A549 treated with GW870086 at 1 μM for 4 hours (cell line): ENCODE results near the gene GCKR. TPM values are rescaled to one million over a fixed set of nuclear protein-coding genes. Genes with fewer than 3 reads are reported as not detected.

Experiments
- total RNA-seq: library from RNA; stranded (reverse); fragments of 200-300 nt; extraction: Qiagen RNA extraction; gene quantifications from 5 replicates; pipeline ENCODE4 v1.2.3, GENCODE V29; 2022; ENCODE audit warnings: low read depth

GCKR gene
- total RNA-seq, result 0.08 to 0.80 TPM (median 0.43 TPM) in 4 of 5 replicates, not detected in the other

GRCh38 chr2:27496357-27497287 is at the start of gene GCKR:
TSS of gene GCKR (plus strand) at chr2:27496839. CDS start at chr2:27496905, 66 bp downstream.

GRCh38 chr2:27489498-27490397 is 6.9 kb upstream of the GCKR start, which contains the start of gene IFT172:
TSS of gene IFT172 (minus strand) at chr2:27489743. CDS start at chr2:27489653, 90 bp downstream.

GRCh38 chr2:27494944-27495554 is 1.6 kb upstream of the GCKR start, which contains the start of gene FNDC4:
TSS of gene FNDC4 (minus strand) at chr2:27495200. CDS start at chr2:27494679, 521 bp downstream.

Other genes starting within 250 kb of the GCKR start
- 3.0 to 4.1 TPM (median 3.5 TPM) in 5 replicates for gene SLC30A3, start 233.8 kb upstream of the GCKR start, total RNA-seq
- gene DNAJC5G, start 221.4 kb upstream of the GCKR start, total RNA-seq, result not detected in 5 replicates
- gene TRIM54, start 214.4 kb upstream of the GCKR start, total RNA-seq, result 0.67 to 1.1 TPM (median 0.72 TPM) in 5 replicates
- gene UCN, start 188.4 kb upstream of the GCKR start, total RNA-seq, result 1.0 to 2.5 TPM (median 1.2 TPM) in 5 replicates
- gene MPV17, start 173.7 kb upstream of the GCKR start, total RNA-seq, result 82.3 to 96.7 TPM (median 86.5 TPM) in 5 replicates
- gene GTF3C2, start 140.1 kb upstream of the GCKR start, total RNA-seq, result 56.5 to 64.6 TPM (median 61.4 TPM) in 5 replicates
- gene EIF2B4, start 126.5 kb upstream of the GCKR start, total RNA-seq, result 54.9 to 62.2 TPM (median 58.8 TPM) in 5 replicates
- 135 to 147 TPM (median 145 TPM) in 5 replicates for gene SNX17, start 126.2 kb upstream of the GCKR start, total RNA-seq
- 9.7 to 15.5 TPM (median 14.0 TPM) in 5 replicates for gene ZNF513, start 116.1 kb upstream of the GCKR start, total RNA-seq
- gene PPM1G, start 87.2 kb upstream of the GCKR start, total RNA-seq, result 152 to 163 TPM (median 161 TPM) in 5 replicates
- gene NRBP1, start 68.2 kb upstream of the GCKR start, total RNA-seq, result 118 to 138 TPM (median 130 TPM) in 5 replicates
- gene KRTCAP3, start 54.5 kb upstream of the GCKR start, total RNA-seq, result 0.39 to 0.90 TPM (median 0.85 TPM) in 5 replicates
- gene IFT172, start 7.1 kb upstream of the GCKR start, total RNA-seq, result 7.5 to 9.9 TPM (median 8.0 TPM) in 5 replicates
- gene FNDC4, start 1.6 kb upstream of the GCKR start, total RNA-seq, result 3.5 to 6.2 TPM (median 4.0 TPM) in 5 replicates
- 12.2 to 21.3 TPM (median 17.9 TPM) in 5 replicates for gene ZNF512, start 86.2 kb downstream of the GCKR start, total RNA-seq
- 2.5 to 4.7 TPM (median 4.2 TPM) in 5 replicates for gene CCDC121, start 132.2 kb downstream of the GCKR start, total RNA-seq
- 57.4 to 64.0 TPM (median 60.0 TPM) in 5 replicates for gene GPN1, start 132.2 kb downstream of the GCKR start, total RNA-seq
- gene SUPT7L, start 166.8 kb downstream of the GCKR start, total RNA-seq, result 28.2 to 33.4 TPM (median 33.1 TPM) in 5 replicates
- 27.5 to 33.2 TPM (median 31.0 TPM) in 5 replicates for gene SLC4A1AP, start 167.1 kb downstream of the GCKR start, total RNA-seq